Nephron (organoid): ENCODE measurements around the gene ARHGAP30.

Experiments
- H3K27ac Mint-ChIP-seq, 3 experiments: 2 replicates each; pipeline ENCODE4 v1.8.0; 2020; ENCODE audit warnings: mixed read lengths in 3 of 3, mild to moderate bottlenecking in 2 of 3, moderate library complexity in 1 of 3
- H3K27me3 Mint-ChIP-seq: 2 replicates; pipeline ENCODE4 v1.8.0; 2021; ENCODE audit warnings: low read depth, mild to moderate bottlenecking, moderate library complexity, mixed read lengths
- H3K36me3 Mint-ChIP-seq: 2 replicates; pipeline ENCODE4 v1.8.0; 2020; ENCODE audit warnings: low read depth, mixed read lengths
- H3K4me1 Mint-ChIP-seq: 2 replicates; pipeline ENCODE4 v1.8.0; 2020; ENCODE audit warnings: mixed read lengths
- H3K4me3 Mint-ChIP-seq, 3 experiments: 2 replicates each; pipeline ENCODE4 v1.8.0; 2020; ENCODE audit warnings: mild to moderate bottlenecking in 3 of 3, mixed read lengths in 3 of 3, moderate library complexity in 2 of 3
- H3K9me3 Mint-ChIP-seq: 2 replicates; pipeline ENCODE4 v1.8.0; 2020; ENCODE audit warnings: mixed read lengths
- CTCF ChIP-seq, 3 experiments: fragments of 200-600 bp; sonication (generic); IDR thresholded peaks; one replicate each; pipeline ENCODE4 v1.5.0; 2021; ENCODE audit warnings: antibody characterized with exemption in 3 of 3; ENCODE audit not compliant: unreplicated experiment in 3 of 3

Gene ARHGAP30

DNA sequence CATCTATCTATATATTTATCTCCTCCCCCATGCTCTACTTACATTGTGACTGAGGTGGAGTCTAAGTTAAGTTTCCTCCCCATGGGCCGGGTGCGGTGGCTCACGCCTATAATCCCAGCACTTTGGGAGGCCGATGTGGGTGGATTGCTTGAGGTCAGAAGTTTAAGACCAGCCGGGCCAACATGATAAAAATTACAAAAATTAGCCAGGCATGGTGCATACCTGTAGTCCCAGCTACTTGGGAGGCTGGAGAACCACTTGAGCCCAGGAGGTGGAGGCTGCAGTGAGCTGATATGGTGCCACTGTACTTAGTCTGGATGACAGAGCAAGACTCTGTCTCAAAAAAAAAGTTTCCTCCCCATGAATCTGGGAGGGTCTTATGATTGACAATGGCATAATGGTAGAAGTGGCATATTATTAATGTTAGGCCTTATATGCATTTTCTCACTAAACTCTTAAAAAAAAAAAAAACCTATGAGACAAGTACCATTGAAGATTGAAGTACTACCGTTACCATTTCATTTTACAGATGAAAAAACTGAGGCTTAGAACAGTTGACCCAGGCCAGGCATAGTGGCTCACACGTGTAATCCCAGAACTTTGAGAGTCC lies 60.0 kb downstream of the ARHGAP30 start:
- H3K36me3 Mint-ChIP-seq = no peaks in the 10 kb centered on the region
- no peaks in the 10 kb centered on the region for H3K27me3 Mint-ChIP-seq
- H3K4me1 Mint-ChIP-seq = peaks cover 8% of the 10 kb centered on the region
- no peaks in the 10 kb centered on the region for H3K9me3 Mint-ChIP-seq
- no peak overlapping the region for H3K27ac Mint-ChIP-seq
- no peak for TF ChIP-seq CTCF (IDR thresholded peaks at IDR 0.05; ENCODE audit: unreplicated experiment in 3 of 3)
- H3K4me3 Mint-ChIP-seq = no peak overlapping the region

- Mint-ChIP-seq H3K27ac (peak overlapping the region in 2 of 3 experiments; percentile 10 to 38), H3K27me3 (no peaks in the 10 kb centered on the region), H3K9me3 (no peaks in the 10 kb centered on the region), H3K36me3 (no peaks in the 10 kb centered on the region), H3K4me1 (peaks cover 6% of the 10 kb centered on the region), H3K4me3 (no peak overlapping the region)
- no peak for TF ChIP-seq CTCF (IDR thresholded peaks at IDR 0.05; ENCODE audit: unreplicated experiment in 3 of 3)
These were observed 60.7 kb downstream of the ARHGAP30 start for GRCh38 chr1:161008869-161009510.

DNA sequence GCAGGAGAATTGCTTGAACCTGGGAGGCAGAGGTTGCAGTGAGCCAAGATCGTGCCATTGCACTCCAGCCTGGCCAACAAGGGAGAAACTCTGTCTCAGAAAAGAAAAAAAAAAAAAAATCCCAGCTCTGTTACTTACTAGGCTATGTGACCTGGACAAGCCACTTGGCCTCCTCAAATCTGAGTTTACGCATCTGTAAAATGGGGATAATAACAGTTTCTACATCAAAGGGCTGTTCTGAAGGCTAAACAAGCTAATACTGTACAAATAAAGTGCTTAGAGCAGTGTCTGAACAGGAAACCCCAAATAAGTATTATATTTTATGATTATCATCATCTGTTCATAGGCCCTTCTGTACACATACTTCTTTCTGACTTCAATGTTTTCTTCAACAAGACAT lies 62.3 kb downstream of the ARHGAP30 start:
- Mint-ChIP-seq H3K27ac (no peak overlapping the region), H3K9me3 (no peaks in the 10 kb centered on the region), H3K4me3 (no peak overlapping the region), H3K4me1 (no peaks in the 10 kb centered on the region), H3K36me3 (no peaks in the 10 kb centered on the region), H3K27me3 (no peaks in the 10 kb centered on the region)
- TF ChIP-seq CTCF (IDR thresholded peaks at IDR 0.05; ENCODE audit: unreplicated experiment in 3 of 3) = no peak

- Mint-ChIP-seq H3K4me3 (no peak overlapping the region), H3K27me3 (no peaks in the 10 kb centered on the region)
These were observed 63.1 kb downstream of the ARHGAP30 start for GRCh38 chr1:161006563-161006962.

GRCh38 chr1:161001525-161001924 lies 68.2 kb downstream of the ARHGAP30 start:
- H3K27me3 Mint-ChIP-seq = no peaks in the 10 kb centered on the region
- H3K4me3 Mint-ChIP-seq = no peak overlapping the region
- H3K4me1 Mint-ChIP-seq = peaks cover 5% of the 10 kb centered on the region
- H3K36me3 Mint-ChIP-seq = peaks cover 4% of the 10 kb centered on the region
- no peak for TF ChIP-seq CTCF (IDR thresholded peaks at IDR 0.05; ENCODE audit: unreplicated experiment in 3 of 3)
- no peaks in the 10 kb centered on the region for H3K9me3 Mint-ChIP-seq
- H3K27ac Mint-ChIP-seq = peak overlapping the region in 2 of 3 experiments; percentile 3 to 47

More at GRCh38 chr1:161006563-161006962, 63.1 kb downstream of the ARHGAP30 start:
- peaks cover 3% of the 10 kb centered on the region for H3K4me1 Mint-ChIP-seq
- H3K9me3 Mint-ChIP-seq = no peaks in the 10 kb centered on the region
- no peaks in the 10 kb centered on the region for H3K36me3 Mint-ChIP-seq
- TF ChIP-seq CTCF (IDR thresholded peaks at IDR 0.05; ENCODE audit: unreplicated experiment in 3 of 3) = no peak
- no peak overlapping the region for H3K27ac Mint-ChIP-seq
